DND-41 (cell line): ENCODE data around the gene WNK4.

Source experiments
- ATAC-seq: fragments of 200-7000 bp; cut with Tn5 transposase; 3 replicates; pipeline ENCODE4 v1.9.1; 2021; ENCODE audit warnings: low read depth; ENCODE audit not compliant: insufficient read depth
- DNase-seq: peaks from one replicate; pipeline ENCODE4 v3.0.0-alpha.2; 2020
- H2AFZ ChIP-seq: 2 replicates; pipeline ENCODE4 v1.6.0; 2012; ENCODE audit warnings: low read depth, low read length
- H3K27ac ChIP-seq: 2 replicates; pipeline ENCODE4 v1.5.1; 2012; ENCODE audit warnings: low read length, inconsistent platforms
- H3K27me3 ChIP-seq: fragments of 200-600 bp; sonication (generic); 2 replicates; pipeline ENCODE4 v1.6.0; 2012; ENCODE audit warnings: low read length, mild to moderate bottlenecking, inconsistent platforms; ENCODE audit not compliant: insufficient read depth, poor library complexity
- H3K36me3 ChIP-seq: 2 replicates; pipeline ENCODE4 v1.5.1; 2012; ENCODE audit warnings: low read length, inconsistent platforms; ENCODE audit not compliant: insufficient read depth
- H3K4me1 ChIP-seq: 2 replicates; pipeline ENCODE4 v1.5.1; 2012; ENCODE audit warnings: mild to moderate bottlenecking, low read length; ENCODE audit not compliant: insufficient read depth
- H3K4me2 ChIP-seq: 2 replicates; pipeline ENCODE4 v1.6.0; 2012; ENCODE audit warnings: mild to moderate bottlenecking, moderate library complexity, low read length, inconsistent platforms; ENCODE audit not compliant: insufficient read depth
- H3K4me3 ChIP-seq, 2 experiments: fragments of 200-600 bp in 1 of 2; shearing (Covaris generic) in 1 of 2; 2 replicates each; pipeline ENCODE4 v1.5.1; 2012 to 2016; ENCODE audit warnings: inconsistent platforms in 2 of 2, low read length in 2 of 2, mild to moderate bottlenecking in 2 of 2, low read depth in 1 of 2, moderate library complexity in 1 of 2
- H3K79me2 ChIP-seq: 2 replicates; pipeline ENCODE4 v1.6.0; 2012; ENCODE audit warnings: low read length, inconsistent platforms; ENCODE audit not compliant: insufficient read depth
- H3K9ac ChIP-seq: 2 replicates; pipeline ENCODE4 v1.6.0; 2012; ENCODE audit warnings: low read depth, mild to moderate bottlenecking, inconsistent platforms, low read length, moderate library complexity
- H3K9me3 ChIP-seq: 2 replicates; pipeline ENCODE4 v1.5.1; 2012; ENCODE audit warnings: low read length, moderate library complexity, mild to moderate bottlenecking, inconsistent platforms; ENCODE audit not compliant: insufficient read depth, severe bottlenecking
- H4K20me1 ChIP-seq: 2 replicates; pipeline ENCODE4 v1.6.0; 2012; ENCODE audit warnings: low read length; ENCODE audit not compliant: insufficient read depth
- EZH2 ChIP-seq: IDR thresholded peaks from 3 replicates; pipeline ENCODE4 v1.6.1; 2012; ENCODE audit warnings: borderline replicate concordance, low read depth, mild to moderate bottlenecking, moderate library complexity, low read length, inconsistent platforms; ENCODE audit not compliant: severe bottlenecking
- TF ChIP-seq, protein P1 (sequence below): IDR thresholded peaks from 2 replicates; pipeline ENCODE4 v1.5.1; 2012; ENCODE audit warnings: borderline replicate concordance, low read length, moderate library complexity, mild to moderate bottlenecking; ENCODE audit not compliant: poor library complexity, severe bottlenecking; ENCODE audit errors: extremely low read depth

The WNK4 gene

DNA sequence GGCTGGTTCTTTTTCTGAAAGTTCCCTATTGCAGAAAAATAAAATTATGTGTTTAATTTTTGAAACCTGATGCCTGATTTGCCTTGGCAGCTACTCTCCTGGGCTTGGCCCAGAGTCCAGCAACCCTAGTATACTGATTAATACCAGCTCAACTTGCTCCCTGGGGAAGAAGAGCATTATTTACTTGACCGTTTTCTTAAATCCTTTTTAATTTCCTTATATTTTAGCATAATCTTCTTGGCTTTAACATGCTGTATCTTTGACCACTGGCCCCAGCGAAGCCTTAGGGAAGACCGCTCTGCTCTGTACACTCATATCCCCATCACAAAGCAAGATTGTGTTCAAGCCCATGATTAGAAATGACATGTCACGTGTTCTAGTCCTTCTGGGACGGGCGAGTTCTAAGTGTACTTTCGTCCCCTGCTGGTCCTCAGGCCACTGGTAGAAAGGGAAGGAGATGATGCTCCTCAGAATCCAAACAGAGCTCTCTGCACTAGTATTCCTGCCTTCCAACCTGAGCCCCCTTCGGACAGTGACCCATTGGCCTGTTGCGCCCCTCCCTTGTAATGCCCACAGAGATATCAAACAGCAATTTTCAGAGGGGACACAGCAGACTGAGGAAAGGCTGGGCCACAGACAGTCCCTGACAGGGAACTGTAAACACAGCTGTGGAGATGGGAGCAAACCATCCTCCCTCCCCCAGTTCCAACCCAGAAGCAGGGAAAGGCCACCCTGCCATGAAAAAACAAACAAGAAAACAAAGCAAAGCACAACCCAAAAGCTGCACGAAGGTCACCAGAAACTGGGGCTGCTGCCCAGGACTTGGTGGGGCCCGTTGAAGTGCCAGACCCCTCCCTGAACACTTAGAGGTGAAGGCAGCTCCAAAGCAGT lies 31.3 kb upstream of the WNK4 start:
- no peak for TF ChIP-seq EZH2
- TF ChIP-seq, protein P1, sequence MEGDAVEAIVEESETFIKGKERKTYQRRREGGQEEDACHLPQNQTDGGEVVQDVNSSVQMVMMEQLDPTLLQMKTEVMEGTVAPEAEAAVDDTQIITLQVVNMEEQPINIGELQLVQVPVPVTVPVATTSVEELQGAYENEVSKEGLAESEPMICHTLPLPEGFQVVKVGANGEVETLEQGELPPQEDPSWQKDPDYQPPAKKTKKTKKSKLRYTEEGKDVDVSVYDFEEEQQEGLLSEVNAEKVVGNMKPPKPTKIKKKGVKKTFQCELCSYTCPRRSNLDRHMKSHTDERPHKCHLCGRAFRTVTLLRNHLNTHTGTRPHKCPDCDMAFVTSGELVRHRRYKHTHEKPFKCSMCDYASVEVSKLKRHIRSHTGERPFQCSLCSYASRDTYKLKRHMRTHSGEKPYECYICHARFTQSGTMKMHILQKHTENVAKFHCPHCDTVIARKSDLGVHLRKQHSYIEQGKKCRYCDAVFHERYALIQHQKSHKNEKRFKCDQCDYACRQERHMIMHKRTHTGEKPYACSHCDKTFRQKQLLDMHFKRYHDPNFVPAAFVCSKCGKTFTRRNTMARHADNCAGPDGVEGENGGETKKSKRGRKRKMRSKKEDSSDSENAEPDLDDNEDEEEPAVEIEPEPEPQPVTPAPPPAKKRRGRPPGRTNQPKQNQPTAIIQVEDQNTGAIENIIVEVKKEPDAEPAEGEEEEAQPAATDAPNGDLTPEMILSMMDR, result no peak
- no peak overlapping the region for H3K4me2 ChIP-seq
- no peak for DNase-seq

DNA sequence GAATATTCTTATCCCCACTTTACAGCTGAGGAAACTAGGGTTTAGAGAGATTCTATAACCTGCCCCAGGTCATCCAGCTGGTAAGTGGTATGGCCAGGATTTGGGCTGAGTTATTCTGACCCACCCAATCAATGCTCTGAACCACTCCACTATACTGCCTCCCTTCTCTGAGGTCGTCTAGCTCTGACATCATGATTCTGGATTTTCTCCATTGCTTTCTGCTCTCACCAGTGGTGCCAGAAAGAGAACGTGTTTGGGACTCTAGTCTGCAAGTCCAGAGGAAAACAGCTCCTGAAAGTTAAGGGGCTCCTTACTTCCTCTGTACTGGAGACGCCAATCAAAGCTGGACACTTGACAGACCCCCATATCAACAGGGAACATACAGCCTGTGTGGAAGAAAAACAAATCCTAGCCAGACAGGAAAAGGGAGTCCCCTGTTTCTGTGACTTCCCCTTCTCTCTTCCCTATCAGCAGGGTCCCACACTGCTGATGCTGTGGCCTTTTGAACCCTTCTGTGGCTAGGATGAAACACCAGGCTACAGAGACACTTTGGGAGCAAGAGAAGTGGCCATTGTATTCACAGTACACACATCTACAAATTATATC lies 29.6 kb upstream of the WNK4 start:
- peaks cover 3% of the 10 kb centered on the region for H3K4me1 ChIP-seq
- no peak overlapping the region for H3K4me2 ChIP-seq
- H3K9ac ChIP-seq, result no peak overlapping the region
- H4K20me1 ChIP-seq, result no peaks in the 10 kb centered on the region
- TF ChIP-seq, protein P1, result no peak
- TF ChIP-seq EZH2, result no peak
- no peak for ATAC-seq
- no peaks in the 10 kb centered on the region for H3K9me3 ChIP-seq
- no peak for DNase-seq
- no peaks in the 10 kb centered on the region for H3K36me3 ChIP-seq
- no peak overlapping the region for H2AFZ ChIP-seq
- peaks cover 8% of the 10 kb centered on the region for H3K27me3 ChIP-seq
- H3K79me2 ChIP-seq, result no peaks in the 10 kb centered on the region
- H3K4me3 ChIP-seq, result no peak overlapping the region
- H3K27ac ChIP-seq, result no peak overlapping the region

More for the DNA sequence above, 31.3 kb upstream of the WNK4 start:
- Histone ChIP-seq H3K9me3 (no peaks in the 10 kb centered on the region), H2AFZ (no peak overlapping the region), H3K36me3 (no peaks in the 10 kb centered on the region), H3K9ac (no peak overlapping the region), H3K4me3 (no peak overlapping the region), H3K4me1 (peaks cover 14% of the 10 kb centered on the region), H3K27ac (no peak overlapping the region), H3K79me2 (peaks cover 7% of the 10 kb centered on the region), H3K27me3 (no peaks in the 10 kb centered on the region), H4K20me1 (no peaks in the 10 kb centered on the region)
- ATAC-seq, result no peak

DNA sequence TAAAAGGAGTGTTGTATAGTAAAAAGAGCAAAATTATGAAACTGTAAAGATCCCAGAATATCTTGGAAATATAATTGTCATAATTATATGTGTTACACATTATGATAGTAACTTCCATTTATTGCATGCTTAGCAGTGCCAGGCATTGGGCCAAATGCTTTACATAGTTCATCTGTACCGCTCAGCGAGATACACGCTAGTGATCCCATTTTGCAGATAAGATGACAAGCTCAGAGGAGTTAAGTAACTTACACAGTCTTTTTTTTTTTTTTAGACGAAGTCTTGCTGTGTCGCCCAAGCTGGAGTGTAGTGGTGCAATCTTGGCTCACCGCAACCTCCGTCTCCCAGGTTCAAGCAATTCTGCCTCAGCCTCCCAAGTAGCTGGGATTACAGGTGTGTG lies 28.8 kb upstream of the WNK4 start:
- Histone ChIP-seq H3K4me2 (no peak overlapping the region), H4K20me1 (no peaks in the 10 kb centered on the region)
- no peak for ATAC-seq

More for the DNA sequence above, 28.8 kb upstream of the WNK4 start:
- no peak for DNase-seq
- Histone ChIP-seq H2AFZ (no peak overlapping the region), H3K4me3 (no peak overlapping the region), H3K27me3 (peaks cover 8% of the 10 kb centered on the region), H3K4me1 (no peaks in the 10 kb centered on the region), H3K9ac (no peak overlapping the region), H3K9me3 (no peaks in the 10 kb centered on the region), H3K27ac (no peak overlapping the region), H3K36me3 (no peaks in the 10 kb centered on the region), H3K79me2 (no peaks in the 10 kb centered on the region)
- TF ChIP-seq, protein P1, result no peak
- TF ChIP-seq EZH2, result no peak
